Measurements from ENCODE around the gene WDR6. TPM values are rescaled to one million over a fixed set of nuclear protein-coding genes. Genes with fewer than 3 reads are reported as not detected.

WDR6 gene
- total and polyA plus RNA-seq, 2 donors: 53.9 to 209 TPM

Other genes starting within 250 kb of the WDR6 start
- gene PRKAR2A, start 159.5 kb upstream of the WDR6 start, total RNA-seq: 8.0 TPM
- gene PRKAR2A, start 159.5 kb upstream of the WDR6 start, polyA plus RNA-seq: 7.5 TPM
- gene SLC25A20, start 108.5 kb upstream of the WDR6 start, total RNA-seq: 26.3 TPM
- gene SLC25A20, start 108.5 kb upstream of the WDR6 start, polyA plus RNA-seq: 32.3 TPM
- 51.4 TPM for gene ARIH2, start 88.5 kb upstream of the WDR6 start, total RNA-seq
- gene ARIH2, start 88.5 kb upstream of the WDR6 start, polyA plus RNA-seq: 57.8 TPM
- 15.9 TPM for gene P4HTM, start 17.1 kb upstream of the WDR6 start, total RNA-seq
- 27.1 TPM for gene P4HTM, start 17.1 kb upstream of the WDR6 start, polyA plus RNA-seq
- gene DALRD3, start 11.2 kb downstream of the WDR6 start, total RNA-seq: 27.5 TPM
- 35.0 TPM for gene DALRD3, start 11.2 kb downstream of the WDR6 start, polyA plus RNA-seq
- gene NDUFAF3, start 14.7 kb downstream of the WDR6 start, total RNA-seq: 71.7 TPM
- gene NDUFAF3, start 14.7 kb downstream of the WDR6 start, polyA plus RNA-seq: 65.0 TPM
- gene IMPDH2, start 22.0 kb downstream of the WDR6 start, total RNA-seq: 208 TPM
- gene IMPDH2, start 22.0 kb downstream of the WDR6 start, polyA plus RNA-seq: 85.7 TPM
- gene QRICH1, start 86.7 kb downstream of the WDR6 start, total RNA-seq: 75.8 TPM
- gene QRICH1, start 86.7 kb downstream of the WDR6 start, polyA plus RNA-seq: 53.3 TPM
- 223 TPM for gene QARS1, start 97.4 kb downstream of the WDR6 start, total RNA-seq
- gene QARS1, start 97.4 kb downstream of the WDR6 start, polyA plus RNA-seq: 256 TPM
- gene USP19, start 113.4 kb downstream of the WDR6 start, total RNA-seq: 31.5 TPM
- 25.2 TPM for gene USP19, start 113.4 kb downstream of the WDR6 start, polyA plus RNA-seq
- 24.9 TPM for gene LAMB2, start 125.7 kb downstream of the WDR6 start, total RNA-seq
- gene LAMB2, start 125.7 kb downstream of the WDR6 start, polyA plus RNA-seq: 102 TPM
- 19.4 TPM for gene CCDC71, start 158.9 kb downstream of the WDR6 start, total RNA-seq
- 15.5 TPM for gene CCDC71, start 158.9 kb downstream of the WDR6 start, polyA plus RNA-seq
- gene KLHDC8B, start 164.2 kb downstream of the WDR6 start, total RNA-seq: 9.4 TPM
- 24.4 TPM for gene KLHDC8B, start 164.2 kb downstream of the WDR6 start, polyA plus RNA-seq

All from thymus (tissue), 2 donors.